PC-3 (cell line): ENCODE measurements around the gene KIF2A.

ENCODE experiments used
- EZH2 ChIP-seq: fragments of 300-600 bp; sonication (generic); IDR thresholded peaks from one replicate; pipeline ENCODE4 v1.6.1; 2017; ENCODE audit warnings: antibody characterized with exemption, mild to moderate bottlenecking, low read length; ENCODE audit not compliant: unreplicated experiment
- TF ChIP-seq, protein P1 (sequence below): fragments of 300-600 bp; sonication (generic); conservative IDR thresholded peaks from 2 replicates; pipeline ENCODE4 v1.5.1; 2017; ENCODE audit warnings: antibody characterized with exemption, low read depth, mild to moderate bottlenecking, low read length

- TF ChIP-seq, protein P1, sequence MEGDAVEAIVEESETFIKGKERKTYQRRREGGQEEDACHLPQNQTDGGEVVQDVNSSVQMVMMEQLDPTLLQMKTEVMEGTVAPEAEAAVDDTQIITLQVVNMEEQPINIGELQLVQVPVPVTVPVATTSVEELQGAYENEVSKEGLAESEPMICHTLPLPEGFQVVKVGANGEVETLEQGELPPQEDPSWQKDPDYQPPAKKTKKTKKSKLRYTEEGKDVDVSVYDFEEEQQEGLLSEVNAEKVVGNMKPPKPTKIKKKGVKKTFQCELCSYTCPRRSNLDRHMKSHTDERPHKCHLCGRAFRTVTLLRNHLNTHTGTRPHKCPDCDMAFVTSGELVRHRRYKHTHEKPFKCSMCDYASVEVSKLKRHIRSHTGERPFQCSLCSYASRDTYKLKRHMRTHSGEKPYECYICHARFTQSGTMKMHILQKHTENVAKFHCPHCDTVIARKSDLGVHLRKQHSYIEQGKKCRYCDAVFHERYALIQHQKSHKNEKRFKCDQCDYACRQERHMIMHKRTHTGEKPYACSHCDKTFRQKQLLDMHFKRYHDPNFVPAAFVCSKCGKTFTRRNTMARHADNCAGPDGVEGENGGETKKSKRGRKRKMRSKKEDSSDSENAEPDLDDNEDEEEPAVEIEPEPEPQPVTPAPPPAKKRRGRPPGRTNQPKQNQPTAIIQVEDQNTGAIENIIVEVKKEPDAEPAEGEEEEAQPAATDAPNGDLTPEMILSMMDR = no peak
- no peak for TF ChIP-seq EZH2
Measured at GRCh38 chr5:62369039-62369438, 63.0 kb downstream of the KIF2A start.
